Epithelial cell of proximal tubule (primary cell): ENCODE results near the gene SYK. TPM values are rescaled to one million over a fixed set of nuclear protein-coding genes. Genes with fewer than 3 reads are reported as not detected.

ENCODE experiments used
- DNase-seq: peaks from one replicate; pipeline ENCODE4 v3.0.0-alpha.2; 2011; ENCODE audit warnings: low read depth
- H3K4me3 ChIP-seq: 2 replicates; pipeline ENCODE4 v1.5.1; 2011; ENCODE audit warnings: low read depth, mild to moderate bottlenecking, low read length
- CTCF ChIP-seq: conservative IDR thresholded peaks from 2 replicates; pipeline ENCODE4 v1.5.1; 2012; ENCODE audit warnings: low read depth, mild to moderate bottlenecking, low read length
- total RNA-seq: library from RNA; depleted of rRNA; stranded (reverse); fragments of >200 nt; gene quantifications from 2 replicates; pipeline ENCODE4 v1.2.3, GENCODE V29; 2015

SYK gene
- total RNA-seq, 1 donor from 2014 or later = 16.9 TPM

- no peak for DNase-seq
- H3K4me3 ChIP-seq = no peak overlapping the region
- no peak for TF ChIP-seq CTCF
Measured at GRCh38 chr9:90857855-90858254, 56.2 kb downstream of the SYK start.

GRCh38 chr9:90858457-90858901, 56.9 kb downstream of the SYK start:
- no peak for TF ChIP-seq CTCF
- DNase-seq = no peak

GRCh38 chr9:90860382-90860781, 58.8 kb downstream of the SYK start:
- no peak overlapping the region for H3K4me3 ChIP-seq
- TF ChIP-seq CTCF = no peak
- no peak for DNase-seq

More at GRCh38 chr9:90858457-90858901, 56.9 kb downstream of the SYK start:
- H3K4me3 ChIP-seq = no peak overlapping the region

GRCh38 chr9:90860826-90861225, 59.2 kb downstream of the SYK start:
- no peak for TF ChIP-seq CTCF
- no peak for DNase-seq

GRCh38 chr9:90861380-90861779, 59.8 kb downstream of the SYK start:
- no peak for TF ChIP-seq CTCF
- no peak for DNase-seq
- H3K4me3 ChIP-seq = no peak overlapping the region

More at GRCh38 chr9:90860826-90861225, 59.2 kb downstream of the SYK start:
- no peak overlapping the region for H3K4me3 ChIP-seq

- DNase-seq = no peak
- no peak overlapping the region for H3K4me3 ChIP-seq
- no peak for TF ChIP-seq CTCF
Measured at GRCh38 chr9:90861826-90862740, 60.5 kb downstream of the SYK start.

- H3K4me3 ChIP-seq = no peak overlapping the region
- no peak for DNase-seq
- TF ChIP-seq CTCF = no peak
Measured at GRCh38 chr9:90864779-90865178, 63.2 kb downstream of the SYK start.
